Activated naive CD4-positive, alpha-beta T cell (primary cell): ENCODE measurements around the gene XPO5.
"Not testable (repeated sequence)": the region's sequence is repeated elsewhere in the genome, so short reads cannot be mapped to it uniquely, and the experiment has no call there.

Experiments
- DNase-seq, 4 experiments: peaks; one replicate each; lab custom pipeline; 2025; lab: John Stamatoyannopoulos, UW

The XPO5 gene

DNA sequence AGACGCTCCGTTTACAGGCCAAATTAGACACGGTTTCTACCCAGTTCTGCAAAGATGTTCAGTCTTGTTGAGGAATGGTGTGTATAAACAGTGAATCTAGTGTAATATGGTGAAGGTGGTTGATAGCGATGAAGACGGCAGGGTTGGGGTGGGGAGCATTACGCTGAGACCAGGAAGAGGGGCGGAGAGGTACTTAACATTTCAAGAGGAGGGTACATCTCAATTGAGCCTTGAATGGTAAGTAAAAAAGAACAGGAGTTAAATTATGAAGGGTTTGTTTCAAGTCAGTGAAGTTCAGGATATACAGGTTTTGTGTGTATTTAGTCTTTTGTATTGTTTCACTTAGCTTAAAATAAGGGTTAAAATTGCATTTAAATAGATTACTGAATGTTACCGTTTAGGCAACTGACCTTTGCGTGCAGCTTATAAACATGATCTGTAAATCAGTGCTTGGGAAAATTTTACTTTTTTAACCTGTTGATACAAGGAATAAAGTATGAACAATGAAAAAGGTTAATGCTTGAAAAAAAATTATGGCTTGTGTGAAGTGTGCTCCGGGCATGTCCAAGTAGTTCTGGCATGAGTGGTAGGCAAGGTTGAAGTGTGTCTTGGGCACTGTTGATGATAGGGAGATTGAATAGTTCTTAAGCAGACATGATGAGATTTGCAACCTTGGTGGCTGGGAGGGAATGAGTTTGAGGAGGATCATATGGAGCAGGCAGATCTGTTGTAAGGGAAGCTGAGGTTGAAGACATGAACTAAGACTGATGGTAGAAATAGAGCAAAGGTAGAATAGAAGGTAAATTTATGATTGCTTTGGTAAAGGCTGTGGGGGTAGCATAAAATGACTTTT is 58.1 kb downstream of the XPO5 start:
- DNase-seq = no peak

DNA sequence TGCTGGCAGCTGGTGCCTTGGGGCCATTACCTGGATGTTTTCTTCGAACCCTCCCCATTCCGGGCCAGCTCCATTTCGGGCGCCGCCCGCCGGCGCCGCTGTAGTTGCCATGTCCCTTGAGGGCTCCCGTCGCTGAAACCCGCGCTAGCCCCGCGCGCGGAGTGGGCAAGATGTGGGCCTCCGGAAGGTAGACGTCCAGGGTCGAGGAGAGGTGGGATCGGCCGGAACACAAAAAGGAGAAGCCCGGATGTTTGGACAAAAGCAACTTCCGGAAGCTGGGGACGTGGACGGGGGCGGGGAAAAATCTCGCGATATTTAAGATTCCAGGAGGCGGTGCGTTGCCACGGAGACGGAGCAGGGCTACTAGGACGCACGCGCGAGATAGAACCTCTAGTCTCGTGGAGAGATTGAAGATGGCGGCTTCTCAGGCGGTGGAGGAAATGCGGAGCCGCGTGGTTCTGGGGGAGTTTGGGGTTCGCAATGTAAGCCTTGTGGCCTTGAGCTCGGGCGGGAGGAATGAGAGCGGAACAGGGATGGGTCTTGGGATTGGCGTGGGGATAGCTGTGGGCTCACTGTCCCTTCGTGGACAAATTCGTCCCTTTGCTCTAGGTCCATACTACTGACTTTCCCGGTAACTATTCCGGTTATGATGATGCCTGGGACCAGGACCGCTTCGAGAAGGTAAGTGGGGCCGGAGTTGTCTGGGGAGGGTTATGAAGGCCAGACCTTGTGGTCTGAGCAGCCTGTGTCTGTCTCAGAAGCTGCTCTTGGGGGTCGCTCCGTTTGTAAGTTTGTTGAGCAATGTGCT is 58.9 kb downstream of the XPO5 start, which contains the start of the genes POLR1C and YIPF3:
Gene POLR1C, plus strand, starts transcription at position 393 of the 808 bp plus-strand sequence. Its CDS starts 21 bp downstream, at position 414.
Gene YIPF3, minus strand, starts transcription at position 230 of the 808 bp plus-strand sequence. Its CDS starts 119 bp downstream, at position 111.
- DNase-seq = peak; percentile 90 to 94 (median 91)

DNA sequence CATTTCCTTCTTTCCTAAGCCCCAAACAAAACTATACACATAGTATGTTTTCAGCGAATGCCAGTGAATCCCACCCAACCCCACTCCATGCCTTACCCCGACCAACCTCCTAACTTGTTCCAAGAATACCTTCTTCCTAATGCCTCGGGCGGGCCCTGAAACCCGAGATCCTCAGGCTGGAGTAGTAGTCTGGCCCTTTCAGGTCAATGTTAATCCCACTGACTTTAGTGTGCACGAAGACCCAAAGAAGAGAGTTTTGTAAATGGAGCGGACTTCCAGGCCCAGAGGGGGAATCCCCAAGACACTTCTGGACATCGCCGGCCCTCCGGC is 59.5 kb downstream of the XPO5 start:
- no peak for DNase-seq

DNA sequence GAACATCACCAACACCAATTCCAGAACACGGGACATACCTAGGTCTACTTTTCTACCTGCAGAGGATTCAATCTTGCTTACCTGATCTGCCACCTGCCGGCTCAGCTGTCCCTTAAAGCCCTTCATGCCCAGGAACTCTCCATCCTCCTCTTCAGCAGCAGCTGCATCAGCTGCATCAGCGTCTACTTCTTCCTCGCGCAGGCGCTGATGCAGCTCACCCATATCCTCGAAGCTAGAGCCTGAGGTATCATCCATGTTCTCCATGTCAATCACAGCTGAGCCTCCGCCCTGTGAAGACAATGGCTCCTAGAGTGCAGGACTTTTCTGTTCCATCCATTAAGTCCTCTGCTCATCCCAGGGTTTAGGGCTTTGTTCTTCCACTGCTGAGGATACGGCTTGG is 60.0 kb downstream of the XPO5 start:
- no peak for DNase-seq

DNA sequence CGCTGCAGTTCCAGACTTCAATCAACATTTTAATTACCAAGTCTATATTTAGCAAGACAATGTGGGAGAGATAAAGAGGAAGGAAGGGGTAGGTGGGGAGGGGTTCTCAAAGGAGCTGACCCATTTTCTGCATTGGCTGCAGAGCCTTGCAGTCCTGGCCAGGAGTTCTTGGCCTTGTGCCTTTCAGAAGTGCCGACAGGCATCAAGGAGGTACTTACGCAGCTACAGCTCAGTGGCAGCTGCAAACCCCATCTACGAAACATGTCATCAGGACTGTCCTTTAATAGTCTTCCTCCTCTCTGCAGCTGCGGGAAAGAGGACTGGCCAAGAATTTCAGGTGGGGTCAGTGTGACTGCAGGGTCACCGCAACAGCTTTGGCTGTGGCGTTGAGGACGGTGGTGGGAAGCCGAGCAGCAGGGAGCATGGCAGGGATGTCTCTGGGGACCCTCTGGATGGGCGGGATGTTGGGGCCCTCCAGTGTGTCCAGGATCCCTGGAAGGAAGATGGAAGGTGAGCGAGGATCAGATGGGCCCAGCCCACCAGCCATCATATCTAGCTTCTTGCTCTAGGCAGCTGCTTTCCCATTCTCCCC is 63.9 kb downstream of the XPO5 start:
- DNase-seq = no peak

DNA sequence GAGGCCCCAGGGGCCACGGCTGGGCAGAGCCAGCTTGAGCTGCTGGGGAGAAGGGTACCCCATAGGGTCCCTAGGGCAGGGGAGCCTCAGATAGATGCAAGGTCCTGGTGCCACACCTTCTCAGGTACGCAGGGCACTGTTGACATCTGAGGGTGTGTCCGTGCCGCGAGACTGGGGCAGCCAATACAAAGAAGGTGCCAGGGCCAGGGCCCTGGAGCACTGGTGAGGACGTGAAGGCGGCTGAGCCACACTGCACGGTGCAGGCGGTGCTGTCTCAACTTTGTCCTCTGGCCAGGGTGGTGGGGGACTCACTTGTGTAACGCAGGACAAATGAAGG is 65.0 kb downstream of the XPO5 start:
- no peak for DNase-seq

DNA sequence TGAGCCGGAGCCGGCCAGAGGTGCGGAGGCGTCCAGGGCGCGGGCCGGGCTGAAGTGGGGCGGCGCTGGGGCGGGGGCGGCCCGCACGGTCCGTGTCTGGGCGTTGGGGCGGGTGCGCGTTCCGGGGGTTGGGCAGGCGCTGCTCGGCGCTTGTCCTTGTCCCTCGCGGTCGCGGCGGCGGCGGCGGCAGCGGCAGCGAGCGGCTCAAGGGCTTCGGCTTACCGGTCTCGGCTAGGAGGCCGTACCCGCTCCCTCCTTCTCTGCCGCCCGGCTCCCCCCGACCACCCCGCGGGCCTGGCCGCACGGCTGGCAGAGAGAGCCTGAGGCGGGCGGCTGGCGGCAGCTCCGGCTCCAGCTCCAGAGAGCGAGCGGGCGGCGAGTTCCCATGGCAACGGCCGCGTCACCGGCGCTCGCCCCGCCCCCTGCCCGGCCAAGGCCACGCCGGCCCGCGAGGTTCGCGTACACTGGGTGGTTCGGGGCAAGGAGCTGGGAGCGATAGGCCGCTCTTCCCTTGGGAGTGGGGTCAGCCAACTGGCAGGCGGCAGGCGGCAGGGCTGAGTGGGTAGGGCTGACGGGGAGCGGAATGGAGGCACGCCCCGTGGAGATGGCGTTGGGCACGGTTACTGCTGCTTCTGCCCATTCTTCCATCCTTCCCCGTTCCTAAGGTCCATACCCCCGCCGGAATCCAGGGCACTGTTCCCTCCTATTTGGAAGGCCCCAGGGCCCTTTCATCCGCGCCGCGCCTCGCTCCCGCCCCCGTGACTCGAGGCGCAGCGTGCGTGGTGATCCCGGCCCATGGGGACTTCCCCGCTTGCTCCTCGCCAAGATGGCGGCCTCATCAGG is 65.6 kb downstream of the XPO5 start, which contains the start of gene LRRC73:
Gene LRRC73, minus strand, starts transcription at position 363 of the 843 bp plus-strand sequence. CDS start 561 bp downstream, outside the sequence.
- DNase-seq = peak in 3 of 4 experiments; percentile 36 to 63 (median 40)

DNA sequence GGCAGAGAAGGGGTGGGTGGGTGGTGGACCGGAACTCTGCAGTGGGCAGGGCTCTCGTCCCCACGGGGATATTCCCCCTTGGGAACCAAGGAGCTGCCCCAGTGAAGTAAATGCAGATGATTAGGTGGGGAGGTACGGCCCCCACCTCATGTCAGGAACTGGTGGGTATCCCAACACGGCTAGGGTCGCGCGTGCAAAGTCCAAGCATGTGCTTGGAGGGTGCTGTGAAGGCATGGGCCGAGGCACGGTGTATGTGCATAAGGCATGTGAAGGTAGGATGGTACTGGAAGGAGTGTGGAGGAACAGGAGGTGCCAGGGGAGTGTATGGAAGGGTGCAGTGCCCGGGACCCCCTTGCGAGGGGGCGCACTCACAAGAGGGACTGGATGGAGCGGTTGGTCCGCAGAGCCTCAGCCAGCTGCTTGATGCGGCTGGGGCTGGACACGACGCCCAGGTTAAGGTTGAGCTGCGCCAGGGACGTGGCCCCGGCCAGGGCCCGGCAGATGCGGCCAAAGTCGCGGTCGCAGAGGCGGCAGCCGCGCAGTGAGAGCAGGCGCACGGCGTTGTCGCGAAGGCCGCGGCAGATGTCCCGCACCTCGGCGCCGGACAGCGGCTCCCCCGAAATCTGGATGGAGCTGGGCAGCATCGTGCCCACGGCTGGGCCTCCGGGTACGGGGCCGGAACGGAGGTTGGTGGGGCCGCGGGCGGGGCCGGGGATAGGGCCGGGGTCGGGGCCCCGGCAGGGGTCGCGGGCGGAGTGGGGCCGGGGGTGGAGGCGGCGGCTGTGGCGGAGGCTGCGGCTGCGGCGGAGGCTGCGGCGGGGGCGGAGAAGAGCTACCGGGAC is 66.5 kb downstream of the XPO5 start:
- DNase-seq = no peak

DNA sequence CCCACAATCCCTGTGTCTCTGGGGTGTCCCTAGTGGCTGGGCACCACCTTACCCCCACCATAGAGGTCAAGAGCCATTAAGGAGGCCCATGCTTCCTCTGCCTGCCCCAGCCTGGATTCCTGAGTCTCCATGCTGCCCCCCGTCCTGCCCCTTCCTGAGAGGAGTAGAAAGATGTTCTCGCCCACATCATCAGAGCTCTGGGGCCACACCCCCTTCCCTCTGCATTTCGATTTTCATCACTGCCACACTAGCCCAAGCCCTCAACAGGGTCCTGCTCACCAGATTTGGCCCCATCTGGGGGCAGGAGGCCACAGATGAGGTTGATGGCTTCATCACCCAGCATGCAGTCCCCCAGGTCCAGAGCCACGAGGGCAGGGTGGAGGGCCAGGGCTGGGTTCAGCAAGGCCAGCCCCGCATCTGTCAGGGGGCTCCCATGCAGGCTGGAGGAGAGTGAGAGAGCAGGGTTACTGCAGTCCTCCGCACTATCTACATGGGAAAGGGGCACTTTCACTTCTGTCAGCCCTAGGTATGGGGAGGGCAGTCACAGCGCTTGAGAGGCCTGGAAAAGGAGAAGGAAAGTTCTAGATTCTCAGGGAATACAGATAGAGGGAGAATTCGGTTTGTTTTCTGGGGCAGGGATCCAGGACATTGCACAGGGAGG is 67.2 kb downstream of the XPO5 start:
- DNase-seq = no peak

DNA sequence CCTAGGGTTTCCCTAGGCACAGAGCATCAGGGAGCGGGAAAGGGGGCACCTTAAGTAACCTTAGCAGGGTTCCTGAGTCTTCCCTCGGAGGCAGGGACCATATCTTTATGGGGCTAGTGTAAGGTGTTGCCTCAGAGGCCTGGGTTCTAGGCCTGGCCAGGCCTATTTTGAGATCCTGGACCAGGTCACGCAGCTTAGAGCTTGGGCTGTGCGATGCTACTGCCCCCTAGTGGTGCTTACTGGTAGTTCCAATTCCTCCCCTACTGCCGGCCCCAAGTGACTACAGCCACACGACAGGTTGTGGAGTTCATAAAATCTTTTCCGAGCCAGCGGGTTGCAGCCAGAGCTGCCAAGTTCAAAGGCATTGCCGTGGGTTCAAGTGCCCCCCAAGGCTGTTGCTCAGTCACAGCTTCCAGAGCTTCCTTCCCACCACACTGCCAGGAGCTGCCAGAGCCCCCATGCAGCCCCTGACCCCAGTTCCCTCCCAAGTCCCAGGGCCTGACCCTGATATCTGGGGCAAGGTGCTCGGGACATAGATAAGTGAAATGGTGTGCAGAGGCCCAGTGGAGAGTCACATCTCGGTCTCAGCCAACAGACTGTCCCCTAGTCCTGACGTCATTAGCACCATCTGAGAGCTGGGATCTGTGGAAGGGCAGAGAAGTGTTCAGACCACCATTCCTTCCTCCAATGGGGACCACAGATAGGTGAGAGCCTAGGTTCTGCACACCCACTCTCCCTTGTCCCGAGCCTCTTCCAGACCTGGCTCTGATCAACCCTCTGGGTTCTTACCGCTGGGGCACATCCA is 69.0 kb downstream of the XPO5 start:
- peak; percentile 42 to 67 (median 51) for DNase-seq

DNA sequence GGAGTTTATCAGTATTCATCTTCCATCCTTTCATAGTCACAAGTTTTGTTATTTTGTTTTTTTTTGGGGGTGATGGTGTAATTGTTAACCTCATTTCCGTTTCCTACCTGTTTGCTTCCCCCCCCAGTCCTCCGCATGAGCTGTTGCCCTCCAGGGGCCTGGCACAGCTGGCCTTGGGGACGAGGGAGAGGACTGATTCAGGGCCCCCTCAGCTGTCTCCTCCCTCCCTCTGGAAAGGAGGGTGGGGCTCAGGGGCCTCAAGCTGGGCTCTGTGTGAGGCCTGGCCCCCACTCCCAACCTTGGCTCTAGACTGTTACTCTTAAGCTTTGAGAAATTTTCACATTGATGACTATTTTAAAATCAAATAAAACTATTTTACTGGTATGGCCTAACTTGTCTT is 69.7 kb downstream of the XPO5 start:
- DNase-seq = no peak

DNA sequence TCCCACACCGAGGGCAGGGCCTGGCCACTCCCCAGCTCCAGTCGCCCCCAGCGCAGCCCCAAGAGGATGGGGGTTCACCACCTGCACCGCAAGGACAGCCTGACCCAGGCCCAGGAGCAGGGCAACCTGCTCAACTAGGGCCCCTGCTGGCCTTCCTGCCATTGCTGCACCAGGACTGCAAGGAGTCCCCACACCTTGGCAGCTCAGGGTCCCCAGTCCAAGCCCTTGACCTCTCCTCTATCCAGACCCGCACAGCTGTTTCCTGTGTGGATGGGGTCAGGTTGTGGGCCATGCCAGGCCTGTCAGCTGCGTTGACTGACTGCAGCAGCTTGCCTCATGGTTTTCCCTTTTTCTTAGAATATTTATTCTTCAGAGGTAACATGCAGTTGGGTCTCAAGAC is 70.1 kb downstream of the XPO5 start:
- DNase-seq = no peak

DNA sequence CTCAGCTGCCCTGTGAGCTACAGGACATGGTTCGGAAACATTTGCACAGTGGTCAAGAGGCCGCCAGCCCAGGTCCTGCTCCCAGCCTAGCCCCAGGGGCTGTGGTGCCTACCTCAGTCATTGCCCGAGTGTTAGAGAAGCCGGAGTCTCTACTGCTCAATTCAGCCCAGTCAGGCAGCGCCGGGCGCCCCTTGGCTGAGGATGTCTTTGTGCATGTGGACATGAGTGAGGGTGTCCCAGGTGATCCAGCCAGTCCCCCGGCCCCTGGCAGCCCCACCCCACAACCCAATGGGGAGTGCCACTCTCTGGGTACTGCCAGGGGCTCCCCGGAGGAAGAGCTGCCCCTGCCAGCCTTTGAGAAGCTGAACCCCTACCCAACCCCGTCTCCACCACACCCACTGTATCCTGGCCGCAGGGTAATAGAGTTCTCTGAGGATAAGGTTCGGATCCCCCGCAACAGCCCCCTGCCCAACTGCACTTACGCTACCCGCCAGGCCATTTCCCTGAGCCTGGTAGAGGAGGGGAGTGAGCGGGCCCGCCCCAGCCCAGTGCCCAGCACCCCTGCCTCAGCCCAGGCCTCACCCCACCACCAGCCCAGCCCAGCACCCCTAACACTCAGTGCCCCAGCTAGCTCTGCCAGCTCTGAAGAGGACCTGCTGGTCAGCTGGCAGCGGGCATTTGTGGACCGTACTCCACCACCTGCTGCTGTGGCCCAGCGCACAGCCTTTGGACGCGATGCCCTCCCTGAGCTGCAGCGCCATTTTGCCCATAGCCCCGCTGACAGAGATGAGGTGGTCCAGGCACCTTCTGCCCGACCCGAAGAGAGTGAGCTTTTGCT is 70.9 kb downstream of the XPO5 start:
- no peak for DNase-seq

DNA sequence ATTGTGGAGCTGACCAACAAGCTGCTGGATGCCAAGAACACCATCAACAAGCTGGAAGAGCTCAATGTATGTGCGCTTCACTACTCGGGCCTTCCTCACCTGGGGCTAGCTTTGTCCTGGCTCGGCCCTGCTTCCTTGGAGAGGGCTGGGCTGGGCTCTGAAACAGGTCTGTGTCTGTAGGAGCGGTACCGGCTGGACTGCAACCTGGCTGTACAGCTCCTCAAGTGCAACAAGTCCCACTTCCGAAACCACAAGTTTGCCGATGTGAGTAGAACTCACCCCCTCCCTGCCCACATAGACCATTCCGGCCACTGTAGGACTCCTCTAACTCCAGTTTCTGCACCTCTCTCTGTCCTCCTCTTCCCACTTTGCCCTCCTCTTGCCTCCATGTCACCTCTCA is 72.4 kb downstream of the XPO5 start:
- no peak for DNase-seq

DNA sequence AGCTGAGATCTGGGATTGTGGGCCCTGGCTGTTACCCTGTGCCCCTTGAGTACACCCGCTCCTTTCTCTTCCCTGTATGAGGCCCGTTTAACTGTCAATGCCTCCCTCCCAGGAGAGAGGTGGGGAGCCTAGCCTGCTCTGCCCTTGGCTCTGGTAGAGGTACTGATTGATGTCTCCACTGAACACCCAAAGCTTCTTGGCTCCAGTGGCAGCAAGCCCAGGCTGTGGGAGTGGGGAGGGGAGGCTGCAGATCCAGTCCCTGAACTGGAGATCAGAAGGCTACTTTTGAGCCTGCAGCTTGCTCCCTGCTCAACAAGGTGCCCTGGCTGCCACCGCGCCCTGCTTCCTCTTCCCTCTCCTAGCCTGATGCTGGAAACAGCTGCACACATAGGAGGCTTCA is 73.2 kb downstream of the XPO5 start:
- no peak for DNase-seq

DNA sequence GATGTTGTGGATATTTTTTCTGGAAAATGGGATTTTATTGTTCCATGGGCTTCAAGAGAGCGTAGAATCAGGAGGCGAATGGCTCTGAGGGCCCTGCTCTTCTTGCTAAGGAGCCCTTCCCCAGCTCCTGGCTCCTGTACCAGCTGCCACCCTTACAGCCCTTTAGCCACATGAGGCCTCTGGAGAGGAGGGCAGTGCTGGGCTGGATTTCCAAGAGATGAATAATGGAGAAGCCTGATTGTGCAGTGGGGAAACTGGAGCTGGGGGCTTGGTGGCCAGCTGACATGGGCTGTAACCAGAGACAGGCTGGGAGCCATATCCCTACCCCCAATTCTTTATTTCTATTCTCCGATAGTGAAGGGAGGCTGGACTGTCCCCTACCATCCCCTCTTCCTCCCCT is 74.9 kb downstream of the XPO5 start:
- no peak for DNase-seq

DNA sequence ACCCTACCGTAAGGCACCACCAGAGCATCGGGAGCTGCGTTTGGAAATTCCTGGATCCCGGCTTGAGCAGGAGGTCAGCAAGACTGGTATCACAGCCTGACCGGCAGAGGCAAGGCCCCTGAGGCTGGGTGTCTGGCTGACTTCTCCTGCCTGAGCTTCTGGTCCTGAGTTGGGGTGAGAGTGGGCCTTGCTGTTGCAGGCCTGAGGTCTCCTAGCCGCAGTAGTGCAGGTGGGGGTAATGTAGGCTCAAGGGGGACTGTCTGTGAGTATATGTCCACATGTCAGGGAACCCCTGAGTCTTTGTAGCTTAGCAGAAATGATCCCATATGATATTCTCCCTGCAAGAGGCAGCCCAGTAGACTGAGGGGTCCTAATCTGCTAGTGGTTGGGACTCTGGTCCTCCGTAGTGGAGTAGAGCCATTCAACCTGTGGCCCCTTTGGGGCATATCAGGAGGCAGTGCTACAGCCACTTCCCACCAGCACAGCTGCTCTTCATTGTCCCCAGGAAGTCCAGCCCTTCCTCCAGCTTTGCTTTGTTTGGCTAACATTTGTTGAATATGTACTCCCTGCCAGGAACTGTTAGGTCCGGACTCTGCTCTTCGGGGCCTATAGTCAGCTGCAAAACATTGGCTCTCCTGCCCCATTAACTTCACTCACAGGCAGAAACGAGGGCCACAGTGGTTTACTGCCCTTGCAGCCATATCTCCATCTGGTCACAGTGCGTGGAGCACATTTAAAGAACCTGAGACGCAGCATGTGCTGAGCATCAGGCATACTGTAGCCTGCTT is 76.6 kb downstream of the XPO5 start:
- DNase-seq = no peak

DNA sequence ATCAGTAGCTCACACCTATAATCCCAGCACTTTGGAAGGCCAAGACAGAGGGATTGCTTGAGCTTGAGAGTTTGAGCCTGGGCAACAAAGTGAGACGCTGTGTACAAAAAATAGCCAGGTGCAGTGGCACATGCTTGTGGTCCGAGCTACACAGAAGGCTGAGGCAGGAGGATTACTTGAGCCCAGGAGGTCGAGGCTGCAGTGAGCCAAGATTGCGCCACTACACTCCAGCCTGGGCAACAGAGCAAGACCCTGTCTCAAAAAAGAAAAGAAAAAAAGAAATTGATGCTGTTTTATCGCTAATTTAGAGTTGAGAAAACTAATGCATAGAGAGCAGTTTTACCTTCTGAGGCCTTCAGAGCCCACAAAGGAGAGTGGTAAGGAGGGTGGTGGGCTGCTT is 77.5 kb downstream of the XPO5 start:
- not testable (repeated sequence) for DNase-seq
